Esophagus muscularis mucosa (tissue), 3 donors: ENCODE data around the gene ZNF280C.

Experiments used
- CTCF ChIP-seq, 3 experiments: fragments of 200-600 bp in 2 of 3; fragments of 450-650 bp in 1 of 3; sonication (generic) in 2 of 3; IDR thresholded peaks; one replicate each; pipeline ENCODE4 v1.5.1; 2017 to 2019; ENCODE audit warnings: antibody characterized with exemption in 3 of 3, mild to moderate bottlenecking in 2 of 3, moderate library complexity in 1 of 3
- POLR2A ChIP-seq: fragments of 450-650 bp; IDR thresholded peaks from one replicate; pipeline ENCODE4 v1.6.1; 2017; ENCODE audit warnings: antibody characterized with exemption, moderate library complexity, mild to moderate bottlenecking, low read depth
- POLR2AphosphoS5 ChIP-seq, 2 donors: sonication (generic); formaldehyde crosslinking; IDR thresholded peaks; one replicate each; pipeline ENCODE4 v1.6.1; 2017; ENCODE audit warnings: antibody characterized with exemption in 2 of 2

DNA sequence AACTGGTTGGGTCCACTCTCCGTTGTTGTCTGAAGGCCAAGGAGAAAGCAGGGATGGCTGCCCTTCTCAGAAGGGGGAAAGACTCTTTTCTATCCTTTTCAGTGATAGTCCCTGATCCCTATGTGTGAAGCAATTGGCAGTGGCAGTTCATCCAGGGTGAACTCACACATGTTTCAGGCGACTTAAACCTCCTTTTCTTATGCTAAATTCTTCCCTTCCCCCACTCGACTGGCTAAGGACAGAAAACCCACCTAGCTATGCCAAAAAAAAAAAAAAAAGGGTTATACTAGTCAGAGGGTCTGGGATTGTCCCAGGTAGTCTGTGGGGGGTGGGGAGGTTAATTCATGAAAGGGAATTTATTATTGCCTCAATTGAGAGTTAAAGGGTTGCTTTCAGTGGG lies 12.2 kb upstream of the ZNF280C start:
- TF ChIP-seq CTCF (IDR thresholded peaks at IDR 0.05) (no peak), POLR2A (no peak), POLR2AphosphoS5 (IDR thresholded peaks at IDR 0.05) (no peak)
